NCI-H69 (cell line): ENCODE data around the gene UGT1A1.
"Not testable (repeated sequence)": the region's sequence is repeated elsewhere in the genome, so short reads cannot be mapped to it uniquely, and the experiment has no call there.

ENCODE experiments used
- DNase-seq: peaks from one replicate; lab custom pipeline; 2025; lab: John Stamatoyannopoulos, UW

UGT1A1 gene

GRCh38 chr2:233760043-233760442 lies at the start of gene UGT1A1:
TSS of gene UGT1A1 (plus strand) at chr2:233760270. CDS start at chr2:233760288, 18 bp downstream.
- DNase-seq, result no peak

- DNase-seq, result peak; percentile 67
These were observed 48.6 kb upstream of the UGT1A1 start for GRCh38 chr2:233711312-233712008.

- DNase-seq, result no peak
These were observed 47.3 kb upstream of the UGT1A1 start, which contains the start of gene UGT1A5 for GRCh38 chr2:233712611-233713261. TSS of gene UGT1A5 (plus strand) at chr2:233712907. CDS start at chr2:233712992, 85 bp downstream.

GRCh38 chr2:233713262-233713615 lies 46.8 kb upstream of the UGT1A1 start:
- no peak for DNase-seq

- DNase-seq, result no peak
These were observed 45.9 kb upstream of the UGT1A1 start for GRCh38 chr2:233714121-233714520.

GRCh38 chr2:233718552-233718951 lies 41.5 kb upstream of the UGT1A1 start, which contains the start of gene UGT1A4:
TSS of gene UGT1A4 (plus strand) at chr2:233718736. CDS start at chr2:233718821, 85 bp downstream.
- no peak for DNase-seq

GRCh38 chr2:233728723-233729301 lies 31.3 kb upstream of the UGT1A1 start, which contains the start of gene UGT1A3:
TSS of gene UGT1A3 (plus strand) at chr2:233729042. CDS start at chr2:233729127, 85 bp downstream.
- no peak for DNase-seq

- DNase-seq, result not testable (repeated sequence)
These were observed 23.0 kb upstream of the UGT1A1 start for GRCh38 chr2:233736868-233737653.

- no peak for DNase-seq
These were observed 19.2 kb upstream of the UGT1A1 start for GRCh38 chr2:233740870-233741269.

GRCh38 chr2:233743464-233744259 lies 16.4 kb upstream of the UGT1A1 start:
- no peak for DNase-seq

GRCh38 chr2:233745073-233745755 lies 14.9 kb upstream of the UGT1A1 start:
- DNase-seq, result no peak

- DNase-seq, result not testable (repeated sequence)
These were observed 14.2 kb upstream of the UGT1A1 start for GRCh38 chr2:233745838-233746237.

- DNase-seq, result no peak
These were observed 13.4 kb upstream of the UGT1A1 start for GRCh38 chr2:233746475-233747282.

GRCh38 chr2:233747283-233747544 lies 12.9 kb upstream of the UGT1A1 start:
- DNase-seq, result no peak

- DNase-seq, result not testable (repeated sequence)
These were observed 9.4 kb upstream of the UGT1A1 start for GRCh38 chr2:233750689-233751088.

- DNase-seq, result not testable (repeated sequence)
These were observed 8.7 kb upstream of the UGT1A1 start for GRCh38 chr2:233751212-233752009.

GRCh38 chr2:233754872-233755611 lies 5.0 kb upstream of the UGT1A1 start:
- no peak for DNase-seq

GRCh38 chr2:233756429-233757081 lies 3.5 kb upstream of the UGT1A1 start:
- no peak for DNase-seq
